Measurements from ENCODE around the gene TSSK2.
"Not testable (repeated sequence)": the region's sequence is repeated elsewhere in the genome, so short reads cannot be mapped to it uniquely, and the experiment has no call there.

TSSK2 gene

GRCh38 chr22:19130959-19131684, at the start of gene TSSK2:
Gene TSSK2 (plus strand): TSS chr22:19131308. CDS start chr22:19131400, 92 bp downstream.
- no peak within 1 kb of the TSS for H3K4me3 ChIP-seq (ENCODE audit: low read depth, low read length)
- TF ChIP-seq CTCF (IDR thresholded peaks at IDR 0.05; ENCODE audit: insufficient read depth, low read depth, low read length, missing control alignments) = no peak
- no peak for DNase-seq (ENCODE audit: low read depth)

GRCh38 chr22:19081351-19081750, 49.8 kb upstream of the TSSK2 start:
- DNase-seq (ENCODE audit: low read depth) = no peak
- TF ChIP-seq CTCF (IDR thresholded peaks at IDR 0.05; ENCODE audit: insufficient read depth, low read depth, low read length, missing control alignments) = no peak
- no peak overlapping the region for H3K4me3 ChIP-seq (ENCODE audit: low read depth, low read length)

GRCh38 chr22:19082101-19082500, 49.0 kb upstream of the TSSK2 start:
- TF ChIP-seq CTCF (IDR thresholded peaks at IDR 0.05; ENCODE audit: insufficient read depth, low read depth, low read length, missing control alignments) = no peak
- DNase-seq (ENCODE audit: low read depth) = no peak
- H3K4me3 ChIP-seq (ENCODE audit: low read depth, low read length) = no peak overlapping the region

GRCh38 chr22:19082793-19083192, 48.3 kb upstream of the TSSK2 start:
- no peak for DNase-seq (ENCODE audit: low read depth)
- TF ChIP-seq CTCF (IDR thresholded peaks at IDR 0.05; ENCODE audit: insufficient read depth, low read depth, low read length, missing control alignments) = no peak
- H3K4me3 ChIP-seq (ENCODE audit: low read depth, low read length) = no peak overlapping the region

- DNase-seq (ENCODE audit: low read depth); H3K4me3 ChIP-seq (ENCODE audit: low read depth, low read length): not testable (repeated sequence)
Measured at GRCh38 chr22:19084126-19084525, 47.0 kb upstream of the TSSK2 start.

- DNase-seq (ENCODE audit: low read depth); H3K4me3 ChIP-seq (ENCODE audit: low read depth, low read length): not testable (repeated sequence)
Measured at GRCh38 chr22:19084586-19084985, 46.5 kb upstream of the TSSK2 start.

- H3K4me3 ChIP-seq (ENCODE audit: low read depth, low read length) = no peak overlapping the region
- DNase-seq (ENCODE audit: low read depth) = peak; percentile 42
Measured at GRCh38 chr22:19085233-19085718, 45.8 kb upstream of the TSSK2 start.

More at GRCh38 chr22:19085233-19085718, 45.8 kb upstream of the TSSK2 start:
- peak; percentile 21 for TF ChIP-seq CTCF (IDR thresholded peaks at IDR 0.05; ENCODE audit: insufficient read depth, low read depth, low read length, missing control alignments)

Data from GM12865 (cell line).